ENCODE measurements around the gene SMURF1. TPM values are rescaled to one million over a fixed set of nuclear protein-coding genes. Genes with fewer than 3 reads are reported as not detected.

Gene SMURF1
- total RNA-seq, 1 experiment from 2014 or later, result 16.7 TPM

DNA sequence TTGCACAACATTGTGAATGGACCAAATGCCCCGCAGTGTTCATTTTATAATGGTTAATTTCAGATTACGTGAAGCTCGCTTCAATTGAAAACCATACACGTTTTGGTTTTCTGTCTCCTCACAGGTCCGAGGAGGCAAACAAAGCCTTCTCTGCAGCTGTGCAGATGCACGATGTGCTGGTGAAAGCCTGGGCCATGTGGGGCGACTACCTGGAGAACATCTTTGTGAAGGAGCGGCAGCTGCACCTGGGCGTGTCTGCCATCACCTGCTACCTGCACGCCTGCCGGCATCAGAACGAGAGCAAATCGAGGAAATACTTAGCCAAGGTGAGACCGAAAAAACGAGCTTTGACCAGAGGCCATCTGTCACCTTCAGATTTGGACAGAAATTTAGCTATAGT, 155.3 kb downstream of the SMURF1 start:
- H3K4me3 ChIP-seq (ENCODE audit: low read length), result no peak overlapping the region
- H3K9me3 ChIP-seq (ENCODE audit: low read length), result no peaks in the 10 kb centered on the region
- no peak for DNase-seq
- no peaks in the 10 kb centered on the region for H3K4me1 ChIP-seq (ENCODE audit: low read length)
- H3K36me3 ChIP-seq (ENCODE audit: insufficient read depth, low read length), result peaks cover 74% of the 10 kb centered on the region
- no peak overlapping the region for H3K4me2 ChIP-seq (ENCODE audit: low read depth, low read length, poor library complexity, severe bottlenecking)
- H3K27me3 ChIP-seq (ENCODE audit: low read length), result no peaks in the 10 kb centered on the region
- H3K27ac ChIP-seq (ENCODE audit: low read length), result no peak overlapping the region
- H3K79me2 ChIP-seq (ENCODE audit: low read length), result no peaks in the 10 kb centered on the region
- H3K9ac ChIP-seq (ENCODE audit: low read length), result no peak overlapping the region
- H2AFZ ChIP-seq (ENCODE audit: low read length), result no peak overlapping the region
- no peaks in the 10 kb centered on the region for H3K9me2 ChIP-seq (replicated peaks; ENCODE audit: insufficient read depth, low read length)
- H4K20me1 ChIP-seq (ENCODE audit: insufficient read depth, low read depth, low read length), result no peaks in the 10 kb centered on the region

GRCh38 chr7:98985945-98986344, 158.0 kb downstream of the SMURF1 start:
- Histone ChIP-seq H3K4me2 (ENCODE audit: low read depth, low read length, poor library complexity, severe bottlenecking) (no peak overlapping the region), H3K4me3 (ENCODE audit: low read length) (no peak overlapping the region), H2AFZ (ENCODE audit: low read length) (no peak overlapping the region), H3K9me2 (replicated peaks; ENCODE audit: insufficient read depth, low read length) (no peaks in the 10 kb centered on the region), H3K79me2 (ENCODE audit: low read length) (no peaks in the 10 kb centered on the region), H4K20me1 (ENCODE audit: insufficient read depth, low read depth, low read length) (no peaks in the 10 kb centered on the region), H3K27ac (ENCODE audit: low read length) (no peak overlapping the region), H3K27me3 (ENCODE audit: low read length) (no peaks in the 10 kb centered on the region), H3K9me3 (ENCODE audit: low read length) (no peaks in the 10 kb centered on the region), H3K36me3 (ENCODE audit: insufficient read depth, low read length) (peaks cover 66% of the 10 kb centered on the region), H3K9ac (ENCODE audit: low read length) (no peak overlapping the region), H3K4me1 (ENCODE audit: low read length) (no peaks in the 10 kb centered on the region)
- no peak for DNase-seq

- Histone ChIP-seq H3K27ac (ENCODE audit: low read length) (no peak overlapping the region), H3K36me3 (ENCODE audit: insufficient read depth, low read length) (peaks cover 67% of the 10 kb centered on the region), H3K9ac (ENCODE audit: low read length) (no peak overlapping the region), H2AFZ (ENCODE audit: low read length) (no peak overlapping the region), H3K9me2 (replicated peaks; ENCODE audit: insufficient read depth, low read length) (no peaks in the 10 kb centered on the region), H3K27me3 (ENCODE audit: low read length) (no peaks in the 10 kb centered on the region), H4K20me1 (ENCODE audit: insufficient read depth, low read depth, low read length) (no peaks in the 10 kb centered on the region), H3K4me1 (ENCODE audit: low read length) (no peaks in the 10 kb centered on the region), H3K9me3 (ENCODE audit: low read length) (no peaks in the 10 kb centered on the region), H3K4me3 (ENCODE audit: low read length) (no peak overlapping the region), H3K79me2 (ENCODE audit: low read length) (no peaks in the 10 kb centered on the region), H3K4me2 (ENCODE audit: low read depth, low read length, poor library complexity, severe bottlenecking) (no peak overlapping the region)
- DNase-seq, result no peak
Observed at GRCh38 chr7:98985406-98985805, 158.5 kb downstream of the SMURF1 start.

- no peaks in the 10 kb centered on the region for H3K4me1 ChIP-seq (ENCODE audit: low read length)
- H3K9me2 ChIP-seq (replicated peaks; ENCODE audit: insufficient read depth, low read length), result no peaks in the 10 kb centered on the region
- H3K4me2 ChIP-seq (ENCODE audit: low read depth, low read length, poor library complexity, severe bottlenecking), result no peak overlapping the region
- H3K79me2 ChIP-seq (ENCODE audit: low read length), result no peaks in the 10 kb centered on the region
- no peaks in the 10 kb centered on the region for H4K20me1 ChIP-seq (ENCODE audit: insufficient read depth, low read depth, low read length)
- H2AFZ ChIP-seq (ENCODE audit: low read length), result no peak overlapping the region
- no peak for DNase-seq
- H3K4me3 ChIP-seq (ENCODE audit: low read length), result no peak overlapping the region
- H3K9ac ChIP-seq (ENCODE audit: low read length), result no peak overlapping the region
- H3K27me3 ChIP-seq (ENCODE audit: low read length), result no peaks in the 10 kb centered on the region
- peaks cover 69% of the 10 kb centered on the region for H3K36me3 ChIP-seq (ENCODE audit: insufficient read depth, low read length)
- H3K9me3 ChIP-seq (ENCODE audit: low read length), result no peaks in the 10 kb centered on the region
- no peak overlapping the region for H3K27ac ChIP-seq (ENCODE audit: low read length)
Observed at GRCh38 chr7:98984126-98984525, 159.8 kb downstream of the SMURF1 start.

DNA sequence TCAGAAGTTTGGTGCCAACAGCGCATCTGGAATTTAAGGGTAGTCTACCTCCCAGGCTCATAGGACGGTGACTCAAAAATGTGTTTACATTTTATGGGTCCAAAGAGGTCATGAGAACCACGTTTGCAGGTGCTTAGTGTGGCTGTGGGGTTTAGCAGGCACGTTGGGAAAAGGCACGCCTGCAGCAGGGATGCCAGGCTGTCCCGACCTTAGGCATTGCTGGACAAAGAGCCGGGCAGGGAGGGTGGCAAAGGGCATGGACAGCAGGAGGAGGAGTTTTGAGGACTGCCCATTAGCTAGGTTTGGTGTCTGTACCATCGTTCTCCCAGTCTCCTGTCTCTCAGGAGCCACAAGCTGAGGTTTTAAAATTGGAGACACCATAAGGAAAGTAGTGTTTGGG, 161.2 kb downstream of the SMURF1 start:
- Histone ChIP-seq H3K36me3 (ENCODE audit: insufficient read depth, low read length) (peaks cover 69% of the 10 kb centered on the region), H2AFZ (ENCODE audit: low read length) (no peak overlapping the region)
- no peak for DNase-seq

GRCh38 chr7:98981701-98982100, 162.2 kb downstream of the SMURF1 start:
- H3K79me2 ChIP-seq (ENCODE audit: low read length), result no peaks in the 10 kb centered on the region
- peaks cover 66% of the 10 kb centered on the region for H3K36me3 ChIP-seq (ENCODE audit: insufficient read depth, low read length)
- H3K9me2 ChIP-seq (replicated peaks; ENCODE audit: insufficient read depth, low read length), result no peaks in the 10 kb centered on the region
- no peak overlapping the region for H3K4me3 ChIP-seq (ENCODE audit: low read length)
- no peaks in the 10 kb centered on the region for H3K9me3 ChIP-seq (ENCODE audit: low read length)
- H2AFZ ChIP-seq (ENCODE audit: low read length), result no peak overlapping the region
- no peak overlapping the region for H3K9ac ChIP-seq (ENCODE audit: low read length)
- DNase-seq, result no peak
- H3K4me2 ChIP-seq (ENCODE audit: low read depth, low read length, poor library complexity, severe bottlenecking), result no peak overlapping the region
- H4K20me1 ChIP-seq (ENCODE audit: insufficient read depth, low read depth, low read length), result 0 out of 2 replicates have a peak, but pooled peaks cover 7% of the 10 kb centered on the region
- no peaks in the 10 kb centered on the region for H3K4me1 ChIP-seq (ENCODE audit: low read length)
- H3K27me3 ChIP-seq (ENCODE audit: low read length), result no peaks in the 10 kb centered on the region
- no peak overlapping the region for H3K27ac ChIP-seq (ENCODE audit: low read length)

More for the DNA sequence above, 161.2 kb downstream of the SMURF1 start:
- H3K4me3 ChIP-seq (ENCODE audit: low read length), result no peak overlapping the region
- no peak overlapping the region for H3K9ac ChIP-seq (ENCODE audit: low read length)
- H3K27me3 ChIP-seq (ENCODE audit: low read length), result no peaks in the 10 kb centered on the region
- no peak overlapping the region for H3K4me2 ChIP-seq (ENCODE audit: low read depth, low read length, poor library complexity, severe bottlenecking)
- no peaks in the 10 kb centered on the region for H3K4me1 ChIP-seq (ENCODE audit: low read length)
- no peaks in the 10 kb centered on the region for H3K79me2 ChIP-seq (ENCODE audit: low read length)
- H3K9me3 ChIP-seq (ENCODE audit: low read length), result no peaks in the 10 kb centered on the region
- H3K27ac ChIP-seq (ENCODE audit: low read length), result no peak overlapping the region
- no peaks in the 10 kb centered on the region for H3K9me2 ChIP-seq (replicated peaks; ENCODE audit: insufficient read depth, low read length)
- 0 out of 2 replicates have a peak, but pooled peaks cover 7% of the 10 kb centered on the region for H4K20me1 ChIP-seq (ENCODE audit: insufficient read depth, low read depth, low read length)

GRCh38 chr7:98978672-98979071, 165.2 kb downstream of the SMURF1 start:
- Histone ChIP-seq H3K27me3 (ENCODE audit: low read length) (no peaks in the 10 kb centered on the region), H3K27ac (ENCODE audit: low read length) (no peak overlapping the region), H3K4me2 (ENCODE audit: low read depth, low read length, poor library complexity, severe bottlenecking) (no peak overlapping the region), H3K36me3 (ENCODE audit: insufficient read depth, low read length) (peaks cover 60% of the 10 kb centered on the region; the same call in 1 of the 2 replicates), H3K9me2 (replicated peaks; ENCODE audit: insufficient read depth, low read length) (no peaks in the 10 kb centered on the region), H4K20me1 (ENCODE audit: insufficient read depth, low read depth, low read length) (0 out of 2 replicates have a peak, but pooled peaks cover 7% of the 10 kb centered on the region), H3K9ac (ENCODE audit: low read length) (no peak overlapping the region), H3K9me3 (ENCODE audit: low read length) (no peaks in the 10 kb centered on the region), H3K4me3 (ENCODE audit: low read length) (no peak overlapping the region), H2AFZ (ENCODE audit: low read length) (no peak overlapping the region), H3K79me2 (ENCODE audit: low read length) (no peaks in the 10 kb centered on the region), H3K4me1 (ENCODE audit: low read length) (no peaks in the 10 kb centered on the region)
- no peak for DNase-seq

All from Karpas-422 (cell line).